ENCODE results near the gene C1orf50. TPM values are rescaled to one million over a fixed set of nuclear protein-coding genes. Genes with fewer than 3 reads are reported as not detected.

Gene C1orf50
- total RNA-seq, 1 donor: 4.2 TPM

DNA sequence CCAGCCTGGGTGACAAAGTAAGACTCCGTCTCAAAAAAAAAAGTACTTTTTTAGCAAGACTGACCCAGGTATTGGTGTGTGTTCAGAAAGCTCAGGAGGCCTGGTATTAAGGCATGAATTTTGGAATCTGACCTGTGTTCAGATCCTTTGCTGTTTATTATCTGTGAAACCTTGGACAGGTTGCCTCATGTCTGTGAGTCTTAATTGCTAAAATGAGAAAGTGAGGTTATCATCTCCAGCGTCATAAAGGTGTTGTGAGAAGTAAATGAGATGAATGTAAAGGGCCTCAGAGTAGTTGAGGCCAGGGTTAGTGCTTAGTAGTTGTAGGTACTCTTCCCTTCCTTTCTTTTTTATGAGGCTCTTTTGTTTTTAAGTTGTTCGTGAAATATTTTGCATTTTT lies 2.8 kb downstream of the C1orf50 start:
- DNase-seq (ENCODE audit: low read depth): no peak
- no peak overlapping the region for H3K4me3 ChIP-seq (ENCODE audit: low read depth, low read length)
- TF ChIP-seq, protein P1, sequence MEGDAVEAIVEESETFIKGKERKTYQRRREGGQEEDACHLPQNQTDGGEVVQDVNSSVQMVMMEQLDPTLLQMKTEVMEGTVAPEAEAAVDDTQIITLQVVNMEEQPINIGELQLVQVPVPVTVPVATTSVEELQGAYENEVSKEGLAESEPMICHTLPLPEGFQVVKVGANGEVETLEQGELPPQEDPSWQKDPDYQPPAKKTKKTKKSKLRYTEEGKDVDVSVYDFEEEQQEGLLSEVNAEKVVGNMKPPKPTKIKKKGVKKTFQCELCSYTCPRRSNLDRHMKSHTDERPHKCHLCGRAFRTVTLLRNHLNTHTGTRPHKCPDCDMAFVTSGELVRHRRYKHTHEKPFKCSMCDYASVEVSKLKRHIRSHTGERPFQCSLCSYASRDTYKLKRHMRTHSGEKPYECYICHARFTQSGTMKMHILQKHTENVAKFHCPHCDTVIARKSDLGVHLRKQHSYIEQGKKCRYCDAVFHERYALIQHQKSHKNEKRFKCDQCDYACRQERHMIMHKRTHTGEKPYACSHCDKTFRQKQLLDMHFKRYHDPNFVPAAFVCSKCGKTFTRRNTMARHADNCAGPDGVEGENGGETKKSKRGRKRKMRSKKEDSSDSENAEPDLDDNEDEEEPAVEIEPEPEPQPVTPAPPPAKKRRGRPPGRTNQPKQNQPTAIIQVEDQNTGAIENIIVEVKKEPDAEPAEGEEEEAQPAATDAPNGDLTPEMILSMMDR (IDR thresholded peaks at IDR 0.05; ENCODE audit: insufficient read depth, low read length): no peak

DNA sequence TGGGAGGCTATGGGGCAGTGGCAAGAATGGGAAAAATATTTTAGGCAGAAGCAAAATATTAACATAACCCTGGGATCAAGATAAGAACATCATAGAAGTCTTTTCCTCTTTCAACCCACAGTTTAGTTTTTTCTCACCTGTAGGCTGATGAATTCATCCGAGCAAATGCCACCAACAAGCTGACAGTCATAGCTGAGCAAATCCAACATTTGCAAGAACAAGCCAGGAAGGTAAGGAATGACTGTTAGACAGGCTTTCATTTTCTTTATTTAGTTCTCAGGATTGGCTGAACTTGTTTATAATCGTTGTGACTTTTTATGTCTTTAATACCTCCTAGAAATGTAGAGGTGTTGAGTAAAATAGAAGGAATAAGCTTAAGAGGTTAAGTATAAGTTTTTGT lies 6.4 kb downstream of the C1orf50 start:
- DNase-seq (ENCODE audit: low read depth): no peak
- H3K4me3 ChIP-seq (ENCODE audit: low read depth, low read length): no peak overlapping the region
- TF ChIP-seq, protein P1 (IDR thresholded peaks at IDR 0.05; ENCODE audit: insufficient read depth, low read length): no peak

DNA sequence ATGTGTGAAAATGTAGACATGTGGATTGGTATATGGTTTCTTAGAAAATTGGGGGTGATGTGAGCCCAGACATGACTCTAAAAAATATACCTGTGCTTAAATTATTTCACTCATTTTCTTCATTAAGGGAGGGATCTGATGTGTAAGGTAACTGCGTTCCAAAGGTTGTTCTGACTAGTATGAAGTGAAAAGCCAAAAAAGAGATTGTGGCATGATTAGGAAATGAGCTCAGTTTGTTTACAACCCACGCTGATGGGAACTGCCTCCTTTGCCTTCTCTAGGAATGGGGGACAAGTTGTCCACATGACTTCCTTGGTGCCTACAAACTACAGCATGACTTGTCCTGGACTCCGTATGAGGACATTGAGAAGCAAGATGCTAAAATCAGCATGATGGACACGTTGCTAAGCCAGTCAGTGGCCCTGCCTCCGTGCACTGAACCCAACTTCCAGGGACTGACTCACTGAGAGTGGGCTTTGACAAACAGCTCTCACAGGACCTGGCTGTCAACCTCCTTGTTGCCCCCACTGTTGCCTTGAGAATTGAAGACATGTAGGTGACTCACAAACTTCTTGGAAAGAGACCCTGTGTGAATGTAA lies 8.0 kb downstream of the C1orf50 start:
- no peak overlapping the region for H3K4me3 ChIP-seq (ENCODE audit: low read depth, low read length)
- TF ChIP-seq, protein P1 (IDR thresholded peaks at IDR 0.05; ENCODE audit: insufficient read depth, low read length): no peak
- no peak for DNase-seq (ENCODE audit: low read depth)

DNA sequence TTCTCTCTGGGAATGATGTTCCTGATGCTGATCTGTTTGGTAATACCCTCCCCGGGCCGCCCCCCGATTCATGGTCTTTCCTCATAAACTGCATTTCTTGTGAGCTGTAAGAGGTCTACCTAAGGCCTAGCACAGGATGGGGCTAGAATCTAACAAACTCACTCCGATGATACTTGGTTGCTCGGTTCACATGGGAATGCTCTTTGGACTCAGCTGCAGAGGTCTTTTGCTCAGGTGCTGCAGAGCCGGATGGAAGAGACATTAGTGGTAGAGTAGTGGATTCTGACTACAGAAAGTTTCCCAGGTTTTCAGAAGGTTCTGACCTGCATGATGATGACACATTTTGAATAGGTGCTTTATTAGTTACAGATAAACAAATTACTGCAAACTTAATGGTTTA lies 9.5 kb downstream of the C1orf50 start:
- no peak overlapping the region for H3K4me3 ChIP-seq (ENCODE audit: low read depth, low read length)
- DNase-seq (ENCODE audit: low read depth): no peak
- TF ChIP-seq, protein P1 (IDR thresholded peaks at IDR 0.05; ENCODE audit: insufficient read depth, low read length): no peak

DNA sequence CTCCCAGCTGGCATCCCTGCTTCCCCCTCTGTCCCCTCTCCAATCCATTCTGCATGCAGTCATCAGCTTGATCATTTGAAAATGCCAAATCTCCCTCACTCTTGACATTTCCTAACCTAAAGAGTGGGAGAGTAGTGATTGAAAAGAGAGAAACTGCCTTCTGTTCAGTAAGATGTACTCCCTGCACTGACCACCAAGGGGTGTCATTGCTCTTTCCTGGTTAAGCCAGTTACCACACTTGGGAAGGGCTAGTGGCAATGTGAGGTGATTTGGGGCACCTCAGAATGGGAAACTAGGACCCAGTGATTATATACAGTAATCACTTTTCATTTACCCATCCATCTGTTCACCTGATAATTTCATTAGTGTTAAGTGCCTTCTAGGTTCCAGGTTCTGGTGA lies 10.8 kb downstream of the C1orf50 start:
- TF ChIP-seq, protein P1 (IDR thresholded peaks at IDR 0.05; ENCODE audit: insufficient read depth, low read length): peak; percentile 78
- H3K4me3 ChIP-seq (ENCODE audit: low read depth, low read length): no peak overlapping the region
- peak; percentile 52 for DNase-seq (ENCODE audit: low read depth)

DNA sequence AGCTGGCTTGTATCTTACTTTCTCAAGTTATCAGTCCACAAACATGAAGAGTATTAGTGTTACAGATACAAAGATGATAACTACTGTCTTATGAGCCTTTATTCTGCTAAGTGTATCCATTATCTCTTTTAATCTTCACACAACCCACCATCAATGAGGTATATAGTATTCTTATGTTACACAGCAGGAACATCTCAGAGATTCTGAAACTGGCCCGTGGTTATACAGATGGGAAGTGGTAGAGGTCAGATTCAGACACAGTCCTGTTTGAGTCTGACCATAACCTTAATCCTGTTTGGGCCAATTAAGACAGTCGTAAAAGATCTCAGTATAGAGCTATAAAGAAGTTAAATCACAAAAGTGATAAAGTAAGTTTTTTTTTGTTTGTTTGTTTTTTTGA lies 12.7 kb downstream of the C1orf50 start:
- DNase-seq (ENCODE audit: low read depth): no peak
- TF ChIP-seq, protein P1 (IDR thresholded peaks at IDR 0.05; ENCODE audit: insufficient read depth, low read length): no peak
- no peak overlapping the region for H3K4me3 ChIP-seq (ENCODE audit: low read depth, low read length)

DNA sequence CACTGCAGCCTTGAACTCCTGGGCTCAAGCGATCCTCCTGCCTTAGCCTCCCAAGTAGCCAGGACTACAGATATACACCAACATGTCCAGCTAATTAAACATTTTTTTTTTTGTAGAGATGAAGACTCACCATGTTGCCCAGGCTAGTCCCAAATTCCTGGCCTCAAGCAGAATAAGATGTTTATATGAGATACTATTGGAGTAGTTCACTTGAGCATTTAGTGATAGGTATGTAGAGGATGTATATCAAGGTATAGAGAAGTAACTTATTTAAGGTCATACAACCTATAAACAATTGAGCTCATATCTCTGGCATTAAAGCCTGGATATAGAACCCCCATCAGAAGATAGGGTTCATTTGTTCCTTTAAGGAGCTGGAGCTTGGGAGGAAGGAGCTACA lies 13.1 kb downstream of the C1orf50 start:
- TF ChIP-seq, protein P1 (IDR thresholded peaks at IDR 0.05; ENCODE audit: insufficient read depth, low read length): no peak
- no peak overlapping the region for H3K4me3 ChIP-seq (ENCODE audit: low read depth, low read length)

More for the DNA sequence above, 13.1 kb downstream of the C1orf50 start:
- DNase-seq (ENCODE audit: low read depth): no peak
